ENCODE data around the gene KDM4C.
"Not testable (repeated sequence)": the region's sequence is repeated elsewhere in the genome, so short reads cannot be mapped to it uniquely, and the experiment has no call there.

The KDM4C gene

DNA sequence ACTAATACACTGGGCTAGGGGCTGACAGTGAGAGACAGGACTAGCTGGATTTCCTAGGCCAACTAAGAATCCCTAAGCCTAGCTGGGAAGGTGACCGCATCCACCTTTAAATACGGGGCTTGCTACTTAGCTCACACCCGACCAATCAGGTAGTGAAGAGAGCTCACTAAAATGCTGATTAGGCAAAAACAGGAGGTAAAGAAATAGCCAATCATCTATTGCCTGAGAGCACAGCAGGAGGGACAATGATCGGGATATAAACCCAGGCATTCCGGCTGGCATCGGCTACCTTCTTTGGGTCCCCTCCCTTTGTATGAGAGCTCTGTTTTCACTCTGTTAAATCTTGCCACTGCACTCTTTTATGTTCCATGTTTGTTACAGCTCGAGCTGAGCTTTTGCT, 425.4 kb downstream of the KDM4C start:
- DNase-seq: not testable (repeated sequence)

DNA sequence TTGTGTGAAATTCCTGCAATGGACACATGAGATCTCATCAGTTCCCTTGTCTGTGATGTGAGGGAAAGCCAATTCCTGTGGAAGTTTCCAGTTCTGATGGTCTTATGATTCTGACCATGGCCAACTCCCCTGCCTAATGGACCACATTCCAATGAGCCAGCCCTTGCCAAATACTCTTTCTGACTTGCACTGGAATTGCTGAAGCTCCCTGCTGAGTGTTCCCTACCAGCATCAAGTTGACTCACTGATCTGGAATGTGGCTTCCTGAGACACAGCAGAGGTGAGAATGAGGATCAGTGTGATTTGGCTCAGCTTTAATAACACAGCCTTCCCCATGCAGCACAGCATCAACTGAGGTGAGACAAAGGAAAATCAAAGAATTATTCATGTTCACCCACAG, 427.8 kb downstream of the KDM4C start:
- DNase-seq: no peak

DNA sequence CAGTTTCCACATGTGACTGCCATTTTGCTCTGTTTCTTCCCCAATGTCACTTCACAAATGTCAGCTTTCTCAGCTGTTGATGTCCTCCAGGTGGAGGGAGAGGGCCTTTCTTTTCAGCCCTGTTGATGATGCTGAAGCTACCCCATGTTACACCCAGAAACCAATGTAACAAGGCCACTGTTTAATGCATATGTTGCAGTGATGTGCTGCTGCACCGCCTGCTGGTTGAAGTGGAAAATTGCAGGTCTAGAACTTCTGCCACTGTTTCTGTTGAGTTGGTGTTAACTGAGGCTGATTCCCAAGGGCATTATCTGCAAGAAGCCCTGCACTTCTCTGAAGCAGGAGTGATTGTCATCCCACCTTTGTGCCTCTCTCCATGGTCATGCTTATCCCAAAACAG, 428.4 kb downstream of the KDM4C start:
- DNase-seq: no peak

DNA sequence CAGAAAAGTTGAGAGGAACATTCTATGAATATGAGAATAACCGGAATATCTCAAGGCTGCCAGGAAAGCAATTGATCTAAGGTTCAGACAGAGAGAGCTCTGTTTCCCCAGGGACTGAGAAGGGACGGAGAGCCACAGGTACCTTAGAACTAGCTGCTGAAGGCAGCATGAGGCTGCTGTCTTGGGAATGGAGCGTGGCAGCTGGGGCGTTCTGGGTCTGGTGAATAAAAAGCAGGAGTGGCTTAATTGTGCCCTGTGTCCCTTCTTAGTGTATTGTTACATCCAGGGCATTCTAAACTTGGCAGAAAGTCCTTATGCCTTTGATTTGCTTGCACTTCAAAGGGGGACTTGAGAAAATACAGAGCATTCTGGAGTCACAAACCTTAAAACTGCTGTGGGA, 434.5 kb downstream of the KDM4C start:
- no peak for DNase-seq

DNA sequence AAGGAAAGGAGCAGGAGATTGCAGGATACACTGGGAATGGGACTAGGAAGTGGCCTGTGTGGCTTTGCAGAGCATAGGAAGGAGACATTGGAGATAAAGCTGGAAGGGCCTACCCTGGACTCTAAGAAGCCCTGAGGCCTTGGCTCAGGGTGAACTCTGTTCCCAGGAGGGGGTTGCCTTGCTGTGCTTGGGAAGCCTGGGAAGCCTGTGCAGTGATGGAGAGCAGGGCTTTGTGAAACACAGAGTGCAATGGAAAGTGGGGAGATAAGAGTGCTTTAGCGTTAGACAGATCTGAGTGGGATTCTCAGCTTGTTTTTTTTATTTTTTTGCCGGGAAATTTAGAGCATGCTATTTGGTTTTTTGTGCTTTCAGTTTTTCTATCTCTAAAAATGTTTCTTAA, 437.8 kb downstream of the KDM4C start:
- no peak for DNase-seq

DNA sequence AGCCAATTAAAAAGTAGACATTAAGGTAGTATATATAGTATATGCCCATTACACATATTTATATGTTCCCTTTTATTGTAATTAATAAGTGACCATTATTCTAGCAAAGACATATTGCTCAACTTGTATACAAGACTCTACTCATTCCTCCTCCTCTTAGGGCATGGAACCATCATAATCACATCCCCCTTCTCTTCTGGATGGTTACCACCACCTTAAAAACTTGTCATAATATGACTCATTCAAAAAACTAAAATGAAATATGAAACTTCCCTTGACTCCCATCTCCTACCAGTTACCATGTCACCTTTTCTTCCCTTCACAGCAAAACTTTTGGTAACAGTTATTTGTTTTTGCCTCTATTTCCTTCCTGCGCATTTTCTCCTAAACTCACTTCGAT, 438.7 kb downstream of the KDM4C start:
- no peak for DNase-seq

DNA sequence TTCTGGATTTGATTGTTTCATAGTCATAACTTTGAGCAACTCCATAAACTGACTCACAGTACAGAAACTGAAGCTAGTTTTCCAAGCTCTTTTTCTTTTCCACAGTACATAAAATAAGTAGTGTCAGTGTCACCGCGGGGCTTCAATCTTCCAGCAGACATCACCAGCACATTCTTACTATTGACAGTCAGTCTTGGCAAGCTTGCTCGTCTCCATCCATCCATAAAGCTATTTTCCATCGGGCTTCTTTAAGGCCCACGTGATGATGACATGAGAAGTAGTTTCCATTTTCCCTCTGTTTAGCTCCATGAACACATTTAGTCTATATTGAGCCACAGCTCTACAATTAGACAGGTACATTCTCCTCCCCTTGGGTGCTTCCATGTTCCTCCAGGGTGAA, 443.4 kb downstream of the KDM4C start:
- DNase-seq: no peak

DNA sequence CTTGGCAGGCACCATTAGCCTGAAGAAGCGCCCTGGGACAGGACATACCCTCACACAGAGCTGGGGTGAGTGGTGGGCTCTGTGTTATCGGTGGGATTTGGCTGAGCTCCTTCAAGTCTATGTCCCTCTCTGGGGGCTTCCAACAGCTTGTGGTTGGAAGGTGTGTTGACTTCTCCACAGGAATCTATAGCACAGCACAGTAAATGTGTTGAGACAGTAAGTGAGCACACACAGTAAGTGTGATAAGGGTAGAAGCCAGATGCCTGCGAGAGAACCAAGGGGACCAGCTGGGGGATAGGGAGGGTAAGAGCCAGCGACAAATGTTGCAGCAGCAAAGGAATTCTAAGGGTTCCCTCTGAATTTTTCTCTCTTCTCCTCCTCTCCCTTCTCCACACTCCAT, 448.0 kb downstream of the KDM4C start:
- DNase-seq: no peak

DNA sequence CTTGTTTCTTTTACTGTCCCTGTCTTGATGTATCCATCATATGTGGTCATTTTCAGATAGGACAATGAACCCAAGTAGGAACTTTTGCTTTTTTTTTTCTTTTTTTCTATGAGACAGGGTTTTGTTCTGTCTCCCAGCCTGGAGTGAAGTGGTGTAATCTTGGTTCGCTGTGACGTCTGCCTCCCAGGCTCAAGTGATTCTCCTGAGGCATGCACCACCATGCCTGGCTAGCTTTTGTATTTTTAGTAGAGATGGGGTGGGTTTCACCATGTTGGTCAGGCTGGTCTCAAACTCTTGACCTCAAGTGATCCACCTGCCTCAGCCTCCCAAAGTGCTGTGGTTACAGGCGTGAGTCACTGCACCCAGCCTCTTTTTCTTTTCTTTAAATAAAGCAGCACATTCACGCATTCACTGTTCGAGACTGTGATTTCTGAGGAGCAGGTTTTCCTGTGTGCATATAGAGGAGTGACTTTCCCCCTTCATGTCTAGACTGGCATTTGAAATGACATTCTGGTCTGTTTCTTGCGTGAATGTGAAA, 448.5 kb downstream of the KDM4C start:
- DNase-seq: no peak

DNA sequence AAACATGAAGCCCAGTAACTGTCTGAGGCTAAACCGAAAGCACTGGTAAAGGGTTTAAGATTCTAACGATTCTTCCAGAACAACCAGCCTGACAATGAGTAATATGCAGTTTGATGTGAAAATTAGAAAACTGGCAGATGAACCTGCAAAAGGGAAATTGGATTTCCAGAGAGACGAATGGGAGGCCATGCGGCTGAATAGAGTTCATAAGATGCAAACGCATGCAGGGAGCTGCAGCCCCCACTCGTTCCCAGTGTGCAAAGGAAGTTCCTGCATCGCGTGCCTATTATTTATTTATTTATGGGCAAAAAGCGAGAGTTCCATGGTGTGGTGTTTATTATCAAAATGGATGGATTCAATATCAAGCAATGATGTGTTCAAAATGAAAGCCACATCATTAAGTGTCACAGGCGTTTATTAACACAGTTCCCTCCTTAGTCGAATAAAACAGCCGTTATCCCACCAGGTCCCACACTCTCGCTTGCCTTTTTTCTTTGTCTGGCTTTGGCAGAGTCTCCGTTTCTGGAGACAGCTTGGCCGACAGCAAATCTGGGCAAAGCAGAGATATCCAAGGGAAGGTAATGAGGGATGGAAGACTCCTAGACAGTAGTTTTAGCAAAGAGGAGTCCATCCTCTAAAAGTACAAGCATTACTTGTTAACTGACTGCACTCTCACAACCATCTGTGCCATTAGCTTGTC, 451.4 kb downstream of the KDM4C start:
- no peak for DNase-seq

DNA sequence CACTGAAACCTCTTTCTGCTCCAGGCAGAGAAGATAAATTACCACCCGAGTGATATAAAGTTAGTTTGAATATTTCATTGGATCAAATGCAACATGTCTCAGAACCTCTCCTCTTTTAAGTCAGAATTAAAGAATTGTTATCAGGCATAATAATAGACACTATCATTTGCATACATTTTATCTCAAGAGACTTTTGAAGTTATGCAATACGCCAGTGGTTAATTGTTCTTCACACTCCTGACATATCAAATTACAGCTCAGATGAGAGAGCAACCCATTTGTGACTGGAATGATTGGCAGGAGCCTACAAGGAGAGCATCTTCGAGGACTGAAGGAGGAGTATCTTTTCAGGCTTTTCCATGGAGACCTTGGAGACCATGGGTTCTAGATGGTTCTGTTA, 452.2 kb downstream of the KDM4C start:
- no peak for DNase-seq

DNA sequence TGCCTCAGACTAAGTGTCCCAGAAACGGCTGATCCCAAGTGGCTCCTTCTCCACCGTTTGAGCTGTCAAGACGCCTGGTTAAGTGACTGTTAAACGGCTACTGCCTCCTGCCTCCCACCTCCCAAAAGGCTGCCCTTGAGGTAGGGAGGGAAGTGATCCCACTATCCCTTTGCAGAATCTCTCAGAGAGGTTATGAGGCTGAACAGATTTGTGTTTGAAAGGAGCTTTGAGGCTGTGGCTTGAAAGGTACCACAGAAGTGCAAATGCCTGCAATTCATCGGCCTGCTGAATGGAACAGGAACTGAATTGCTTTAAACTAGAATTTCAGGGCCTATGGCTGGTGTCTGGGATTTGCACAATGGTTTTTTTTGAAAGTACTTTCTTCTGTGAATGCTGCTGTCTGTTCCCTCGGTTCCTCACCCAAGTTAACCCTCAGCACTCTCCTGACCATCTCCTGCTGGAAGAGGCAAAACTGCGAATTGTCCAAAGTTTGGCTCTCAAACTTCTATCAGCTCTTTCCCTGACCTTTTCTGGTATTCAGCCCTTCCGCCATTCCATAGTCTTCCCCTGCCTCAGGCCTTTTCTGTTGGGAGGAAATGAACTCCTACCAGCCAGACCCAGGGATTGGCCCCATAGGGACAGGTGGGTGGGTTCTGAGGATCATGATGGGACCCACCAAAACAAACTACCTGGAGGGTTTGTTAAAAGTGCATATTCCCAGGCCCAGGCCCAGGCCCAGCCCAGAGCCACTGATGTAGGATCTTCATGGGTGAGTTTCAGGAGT, 453.3 kb downstream of the KDM4C start:
- DNase-seq: no peak

DNA sequence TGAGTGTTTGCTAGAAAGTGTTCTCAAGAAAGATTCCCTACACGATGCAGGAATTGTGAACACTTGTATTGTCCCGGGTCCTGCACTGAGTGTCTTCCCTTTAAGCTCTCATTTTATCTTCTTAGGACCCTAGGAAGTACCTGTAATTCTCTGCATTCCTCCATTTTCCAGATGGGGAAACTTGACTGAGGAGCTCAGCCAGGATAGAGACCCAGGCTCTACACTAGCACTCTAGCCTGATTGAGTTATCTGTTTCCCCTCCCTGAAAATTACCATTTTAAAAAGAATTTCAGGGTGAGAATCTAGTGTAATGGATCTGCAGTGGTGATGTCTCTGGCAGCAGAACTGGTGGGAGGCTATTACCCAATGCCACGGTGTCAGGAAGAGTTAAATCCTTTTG, 453.9 kb downstream of the KDM4C start:
- no peak for DNase-seq

DNA sequence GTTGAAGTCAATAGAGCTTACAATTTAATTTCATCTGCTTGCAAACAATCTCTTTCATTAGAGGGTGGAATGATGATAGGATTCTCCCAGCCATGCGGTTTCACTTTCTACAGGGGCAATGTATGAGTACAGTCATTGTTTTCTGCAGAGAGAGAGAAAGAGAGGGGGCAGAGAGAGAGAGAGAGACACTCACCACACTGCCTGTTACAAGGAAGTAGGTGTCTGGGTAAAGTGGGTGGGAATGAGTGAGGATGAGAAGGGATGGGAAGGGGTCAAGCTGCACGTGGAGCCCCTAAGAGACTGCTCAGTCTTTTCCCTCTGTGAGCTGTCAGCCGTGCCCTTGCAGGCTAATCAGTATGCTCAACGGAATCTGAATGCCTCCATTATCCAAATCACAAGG, 454.3 kb downstream of the KDM4C start:
- DNase-seq: no peak

DNA sequence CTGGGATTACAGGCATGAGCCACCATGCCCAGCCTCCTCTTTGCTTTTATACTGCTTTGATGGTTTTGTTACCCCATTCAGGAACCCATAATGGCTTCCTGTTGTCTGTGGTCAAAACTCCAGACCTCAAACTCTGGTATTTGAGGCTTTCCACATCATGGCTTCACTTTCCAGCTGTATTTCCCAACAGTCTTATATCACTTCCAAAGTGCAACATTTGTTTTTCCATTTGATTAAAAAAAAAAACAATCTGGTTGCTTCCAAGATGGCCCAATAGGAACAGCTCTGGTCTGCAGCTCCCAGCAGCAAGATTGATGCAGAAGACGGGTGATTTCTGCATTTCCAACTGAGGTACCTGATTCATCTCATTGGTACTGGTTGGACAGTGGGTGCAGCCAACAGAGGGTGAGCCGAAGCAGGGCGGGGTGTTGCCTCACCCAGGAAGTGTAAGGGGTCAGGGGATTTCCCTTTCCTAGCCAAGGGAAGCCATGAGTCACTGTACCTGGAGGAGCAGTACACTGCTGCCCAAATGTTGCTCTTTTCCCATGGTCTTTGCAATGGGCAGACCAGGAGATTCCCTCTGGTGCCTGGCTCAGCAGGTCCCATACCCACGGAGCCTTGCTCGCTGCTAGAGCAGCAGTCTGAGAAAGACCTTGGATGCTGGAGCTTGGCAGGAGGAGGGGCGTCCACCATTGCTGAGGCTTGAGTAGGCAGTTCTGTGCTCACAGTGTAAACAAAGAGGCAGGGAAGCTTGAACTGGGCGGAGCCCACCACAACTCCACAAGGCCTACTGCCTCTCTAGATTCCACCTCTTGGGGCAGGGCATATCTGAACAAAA, 458.4 kb downstream of the KDM4C start:
- peak; percentile 0 for DNase-seq

DNA sequence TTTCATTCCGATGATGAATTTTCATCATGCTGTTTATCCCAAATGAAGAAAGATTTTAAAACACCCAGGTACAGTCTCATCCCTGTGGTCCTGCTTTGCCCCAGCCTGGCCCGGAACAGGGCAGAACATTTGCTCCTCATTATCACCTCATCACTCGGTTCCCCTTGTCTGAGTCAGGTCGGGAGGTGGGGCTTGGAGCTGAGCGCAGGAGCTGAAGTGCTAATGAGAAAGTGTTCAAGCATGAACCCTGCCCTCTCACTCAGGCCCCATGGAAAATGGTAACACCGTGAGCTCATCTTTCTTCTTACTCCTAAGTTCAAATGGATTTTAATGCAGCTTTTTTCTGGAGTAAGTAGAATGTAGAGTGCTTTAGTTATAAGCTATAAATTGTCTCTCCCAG, 466.2 kb downstream of the KDM4C start:
- DNase-seq: no peak
